Ovary (tissue), 3 donors: ENCODE measurements around the gene MTRFR.

Experiments
- POLR2A ChIP-seq: fragments of 450-650 bp; IDR thresholded peaks from one replicate; pipeline ENCODE4 v1.6.1; 2017; ENCODE audit warnings: antibody characterized with exemption, mild to moderate bottlenecking, moderate library complexity
- TF ChIP-seq, protein P1 (sequence below), 3 donors: fragments of 450-650 bp in 2 of 3; fragments of 200-600 bp in 1 of 3; IDR thresholded peaks; one replicate each; pipeline versions ENCODE4 v1.5.1 to v1.8.0; 2016 to 2022; ENCODE audit warnings: antibody characterized with exemption in 3 of 3, mild to moderate bottlenecking in 1 of 3
- donor health status: DM: no; HTN: no; CAD: no.

DNA sequence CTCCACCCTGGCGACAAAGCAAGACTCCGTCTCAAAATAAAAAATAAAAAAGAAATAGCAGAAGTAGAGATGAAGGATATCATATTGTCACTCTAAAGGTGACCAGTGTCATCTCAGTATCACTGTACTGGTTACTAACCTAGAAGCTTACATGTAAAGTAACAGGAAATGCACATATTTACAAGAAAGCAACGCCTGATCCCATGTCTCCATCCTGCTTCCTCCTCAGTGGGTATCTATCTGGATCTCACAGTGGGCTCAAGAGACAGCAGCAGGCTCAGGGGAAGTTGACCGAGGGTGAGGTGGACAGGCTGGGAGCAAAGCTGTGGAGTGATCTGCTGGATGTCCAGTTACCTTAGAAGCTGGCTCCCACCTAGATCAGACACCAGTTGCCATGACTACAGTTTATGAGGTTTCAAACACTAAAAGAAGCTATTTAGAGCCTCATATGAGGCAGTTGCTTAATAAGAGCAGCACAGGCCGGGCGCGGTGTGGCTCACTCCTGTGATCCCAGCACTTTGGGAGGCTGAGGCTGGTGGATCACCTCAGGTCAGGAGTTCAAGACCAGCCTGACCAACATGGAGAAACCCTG lies 10.5 kb downstream of the MTRFR start:
- TF ChIP-seq, protein P1, sequence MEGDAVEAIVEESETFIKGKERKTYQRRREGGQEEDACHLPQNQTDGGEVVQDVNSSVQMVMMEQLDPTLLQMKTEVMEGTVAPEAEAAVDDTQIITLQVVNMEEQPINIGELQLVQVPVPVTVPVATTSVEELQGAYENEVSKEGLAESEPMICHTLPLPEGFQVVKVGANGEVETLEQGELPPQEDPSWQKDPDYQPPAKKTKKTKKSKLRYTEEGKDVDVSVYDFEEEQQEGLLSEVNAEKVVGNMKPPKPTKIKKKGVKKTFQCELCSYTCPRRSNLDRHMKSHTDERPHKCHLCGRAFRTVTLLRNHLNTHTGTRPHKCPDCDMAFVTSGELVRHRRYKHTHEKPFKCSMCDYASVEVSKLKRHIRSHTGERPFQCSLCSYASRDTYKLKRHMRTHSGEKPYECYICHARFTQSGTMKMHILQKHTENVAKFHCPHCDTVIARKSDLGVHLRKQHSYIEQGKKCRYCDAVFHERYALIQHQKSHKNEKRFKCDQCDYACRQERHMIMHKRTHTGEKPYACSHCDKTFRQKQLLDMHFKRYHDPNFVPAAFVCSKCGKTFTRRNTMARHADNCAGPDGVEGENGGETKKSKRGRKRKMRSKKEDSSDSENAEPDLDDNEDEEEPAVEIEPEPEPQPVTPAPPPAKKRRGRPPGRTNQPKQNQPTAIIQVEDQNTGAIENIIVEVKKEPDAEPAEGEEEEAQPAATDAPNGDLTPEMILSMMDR (IDR thresholded peaks at IDR 0.05): no peak
- TF ChIP-seq POLR2A: no peak
